GM08714 (cell line): ENCODE measurements around the gene PROCR.
"Not testable (repeated sequence)": the region's sequence is repeated elsewhere in the genome, so short reads cannot be mapped to it uniquely, and the experiment has no call there.

ENCODE experiments used
- H3K4me3 ChIP-seq: fragments of 200-500 bp; sonication (Bioruptor generic); 2 replicates; pipeline ENCODE4 v1.5.1; 2014; ENCODE audit warnings: mild to moderate bottlenecking, low read length, inconsistent platforms
- ZNF274 ChIP-seq: IDR thresholded peaks from 2 replicates; pipeline ENCODE4 v1.6.1; 2012; ENCODE audit warnings: mild to moderate bottlenecking, low read depth, low read length

The PROCR gene

GRCh38 chr20:35200267-35200666, 28.4 kb downstream of the PROCR start:
- TF ChIP-seq ZNF274 = no peak
- no peak overlapping the region for H3K4me3 ChIP-seq

- not testable (repeated sequence) for H3K4me3 ChIP-seq
Observed at GRCh38 chr20:35201467-35201866, 29.6 kb downstream of the PROCR start.

GRCh38 chr20:35206802-35207201, 34.9 kb downstream of the PROCR start:
- H3K4me3 ChIP-seq = no peak overlapping the region
- TF ChIP-seq ZNF274 = no peak

GRCh38 chr20:35207950-35208611, 36.2 kb downstream of the PROCR start:
- TF ChIP-seq ZNF274 = no peak
- H3K4me3 ChIP-seq = no peak overlapping the region

- H3K4me3 ChIP-seq = no peak overlapping the region
Observed at GRCh38 chr20:35215066-35215956, 43.4 kb downstream of the PROCR start.

GRCh38 chr20:35216541-35216940, 44.7 kb downstream of the PROCR start:
- no peak overlapping the region for H3K4me3 ChIP-seq
- no peak for TF ChIP-seq ZNF274

More at GRCh38 chr20:35215066-35215956, 43.4 kb downstream of the PROCR start:
- no peak for TF ChIP-seq ZNF274

GRCh38 chr20:35223941-35224340, 52.1 kb downstream of the PROCR start:
- no peak overlapping the region for H3K4me3 ChIP-seq
- TF ChIP-seq ZNF274 = no peak

GRCh38 chr20:35224536-35224935, 52.7 kb downstream of the PROCR start:
- no peak for TF ChIP-seq ZNF274
- no peak overlapping the region for H3K4me3 ChIP-seq

- no peak for TF ChIP-seq ZNF274
- no peak overlapping the region for H3K4me3 ChIP-seq
Observed at GRCh38 chr20:35225319-35226125, 53.6 kb downstream of the PROCR start.

GRCh38 chr20:35226126-35226883, 54.4 kb downstream of the PROCR start, which contains the start of gene MMP24:
Gene MMP24 (plus strand): TSS chr20:35226690. CDS start chr20:35226739, 49 bp downstream.
- H3K4me3 ChIP-seq = no peak within 1 kb of the TSS
- TF ChIP-seq ZNF274 = no peak
